Stimulated activated CD8-positive, alpha-beta memory T cell treated with anti-CD3 and anti-CD28 coated beads, Interleukin-4, amount 100 ng/mL, for 1 hour (primary cell): ENCODE measurements around the gene ABLIM2.

Experiments used
- DNase-seq, 2 donors: peaks; one replicate each; pipeline ENCODE4 v3.0.0-alpha.2; 2020; ENCODE audit warnings: low read depth in 2 of 2, low spot score in 1 of 2

The ABLIM2 gene

GRCh38 chr4:7967063-7967440 is 191.6 kb downstream of the ABLIM2 start:
- DNase-seq = no peak

GRCh38 chr4:7966281-7967062 is 192.1 kb downstream of the ABLIM2 start:
- DNase-seq = no peak

- DNase-seq = no peak
Measured at GRCh38 chr4:7964890-7965662, 193.5 kb downstream of the ABLIM2 start.

GRCh38 chr4:7964459-7964858 is 194.2 kb downstream of the ABLIM2 start:
- DNase-seq = no peak

DNA sequence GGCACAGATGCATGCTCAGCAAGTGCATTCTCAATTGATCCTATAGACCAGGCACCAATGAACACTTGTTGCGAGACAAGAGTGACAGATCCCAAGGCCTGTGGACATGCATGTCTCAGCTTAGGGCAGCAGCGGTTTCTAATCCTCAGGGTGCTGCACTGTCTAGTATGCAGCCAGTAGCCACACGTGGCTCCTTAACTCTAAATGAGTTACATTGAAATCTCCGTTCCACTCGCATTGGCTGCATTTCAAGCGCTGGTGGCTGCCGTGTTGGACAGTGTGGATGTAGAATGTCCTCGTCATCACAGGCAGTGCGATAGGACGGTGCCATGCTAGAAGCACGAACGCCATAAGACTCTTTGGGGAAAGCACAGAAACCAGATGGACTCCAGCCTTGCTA is 194.9 kb downstream of the ABLIM2 start:
- no peak for DNase-seq

- no peak for DNase-seq
Measured at GRCh38 chr4:7962609-7963508, 195.8 kb downstream of the ABLIM2 start.

DNA sequence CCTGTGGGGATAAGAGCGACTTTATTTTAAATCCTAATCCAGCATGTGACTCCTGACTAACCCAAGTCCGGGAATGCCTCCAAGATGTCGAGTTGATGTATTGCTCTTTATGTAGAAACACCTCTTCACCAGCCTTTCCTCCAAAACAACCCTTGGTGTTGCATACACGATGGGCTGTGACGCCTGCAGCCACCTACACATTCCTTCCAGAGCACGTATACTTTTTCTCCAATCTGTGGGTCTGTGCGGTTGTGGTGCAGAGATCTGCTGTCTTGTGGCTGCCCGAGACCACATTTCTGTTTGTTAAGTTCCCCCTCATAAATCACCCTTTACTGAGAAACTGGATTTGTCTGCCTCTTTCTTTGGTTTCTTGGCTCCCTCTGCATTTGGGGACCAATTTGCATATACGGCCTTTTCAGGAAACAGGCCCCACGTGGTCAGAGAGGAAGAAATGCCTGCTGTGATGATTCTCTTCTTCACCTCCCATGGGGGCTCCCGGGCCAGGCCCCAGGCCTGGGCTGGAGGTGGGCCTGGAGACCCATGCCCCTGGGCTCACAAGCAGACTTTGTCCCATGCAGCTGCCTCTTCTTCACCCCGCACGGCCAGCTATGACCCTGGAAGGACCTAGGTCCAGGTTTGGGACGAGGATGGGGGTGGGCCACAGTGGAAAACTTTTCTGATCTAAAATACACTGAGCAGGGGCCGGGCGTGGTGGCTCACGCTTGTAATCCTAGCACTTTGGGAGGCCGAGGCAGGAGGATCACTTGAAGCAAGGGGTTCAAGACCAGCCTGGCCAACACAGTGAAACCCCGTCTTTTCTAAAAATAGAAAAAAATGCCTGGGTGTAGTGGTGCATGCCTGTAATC is 197.6 kb downstream of the ABLIM2 start:
- DNase-seq = no peak

DNA sequence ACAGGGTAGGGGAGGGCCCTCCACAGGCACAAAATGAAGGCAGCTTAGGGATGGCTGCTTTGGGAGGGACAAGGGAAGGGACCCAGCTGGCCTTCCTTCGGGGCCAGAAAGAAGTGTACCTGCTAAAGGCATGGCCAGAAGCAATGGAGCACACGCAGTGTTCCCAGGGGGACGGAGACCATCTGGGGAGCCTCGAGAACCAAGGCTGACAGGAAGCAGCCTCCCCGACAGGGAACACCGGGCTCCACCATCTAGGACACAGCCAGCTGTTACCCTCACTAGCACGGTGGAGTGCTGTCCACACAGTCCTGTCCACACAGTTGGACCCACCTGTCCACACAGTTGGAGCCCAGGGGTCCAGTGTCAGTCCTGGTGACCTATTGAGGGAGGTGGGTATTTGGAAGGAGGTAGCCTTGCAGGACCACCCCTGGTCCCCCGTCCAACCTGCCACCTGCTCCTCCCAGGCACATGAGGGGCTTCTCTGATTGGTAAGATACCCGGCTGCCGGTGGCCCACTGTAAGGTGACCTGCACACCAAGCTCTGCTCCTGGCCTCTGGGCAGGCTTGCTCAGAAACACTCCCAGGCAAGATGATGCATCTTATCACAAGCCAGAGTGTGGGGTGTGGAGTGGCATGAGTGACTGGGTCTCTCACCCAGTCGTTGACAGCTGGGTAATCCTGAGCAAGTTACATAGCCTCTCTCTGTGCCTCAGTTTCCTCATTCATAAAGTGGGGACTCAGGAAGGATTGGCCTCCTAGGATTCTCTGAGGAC is 198.4 kb downstream of the ABLIM2 start:
- no peak for DNase-seq

DNA sequence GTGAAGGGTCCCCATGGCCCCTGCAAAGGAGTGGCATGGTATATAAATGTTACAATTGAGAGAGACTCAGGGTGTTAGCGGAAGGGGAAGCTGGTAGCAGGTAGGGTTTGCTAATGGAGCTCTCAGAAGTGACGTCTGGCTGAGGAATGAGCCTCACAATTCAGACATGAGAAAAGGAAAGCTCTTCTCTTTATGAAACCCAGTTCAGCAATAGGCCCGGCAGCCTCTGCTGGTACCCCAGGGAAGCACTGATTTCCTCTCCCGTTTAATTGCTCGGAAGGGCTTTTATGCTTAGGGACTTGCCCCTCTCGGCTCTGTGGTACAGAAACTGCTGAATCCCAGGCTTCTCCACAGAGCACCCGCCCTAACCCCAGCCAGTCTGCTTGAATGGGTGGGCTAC is 199.5 kb downstream of the ABLIM2 start:
- no peak for DNase-seq

DNA sequence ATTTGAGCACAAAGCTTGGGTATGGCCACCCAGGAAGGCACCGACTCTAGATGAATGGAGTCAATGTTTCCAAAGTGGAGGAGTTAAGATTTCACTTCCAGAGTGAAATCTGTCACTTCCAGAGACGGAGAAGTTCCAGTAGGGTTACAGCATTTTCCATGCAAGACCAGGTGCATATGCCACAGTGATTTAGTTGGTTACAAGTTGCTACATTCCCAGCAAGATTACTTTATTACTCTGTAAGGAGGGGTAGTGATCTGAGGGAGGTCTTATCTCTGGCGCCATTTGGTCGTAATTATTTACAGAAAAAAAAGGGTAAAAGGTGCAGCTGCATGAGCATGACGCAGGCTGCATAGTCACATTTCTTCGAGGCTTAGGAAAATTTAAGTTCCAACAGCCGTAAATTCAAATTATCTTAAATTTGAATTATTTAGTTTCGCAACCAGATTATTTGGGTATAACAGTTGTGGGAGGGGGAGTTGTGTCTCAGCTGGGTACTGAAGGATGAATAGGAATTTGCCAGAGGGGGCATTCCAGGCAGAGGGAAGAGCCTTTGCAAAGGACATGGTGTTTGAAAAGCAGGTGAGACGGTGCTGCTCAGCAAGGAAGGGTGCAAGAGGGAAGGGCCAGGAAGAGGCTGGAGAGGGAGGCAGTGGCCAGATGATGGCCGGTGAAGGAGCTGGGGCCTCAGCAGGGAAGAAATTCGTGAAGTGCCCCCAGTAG is 201.5 kb downstream of the ABLIM2 start:
- no peak for DNase-seq

GRCh38 chr4:7956270-7956808 is 202.3 kb downstream of the ABLIM2 start:
- no peak for DNase-seq

DNA sequence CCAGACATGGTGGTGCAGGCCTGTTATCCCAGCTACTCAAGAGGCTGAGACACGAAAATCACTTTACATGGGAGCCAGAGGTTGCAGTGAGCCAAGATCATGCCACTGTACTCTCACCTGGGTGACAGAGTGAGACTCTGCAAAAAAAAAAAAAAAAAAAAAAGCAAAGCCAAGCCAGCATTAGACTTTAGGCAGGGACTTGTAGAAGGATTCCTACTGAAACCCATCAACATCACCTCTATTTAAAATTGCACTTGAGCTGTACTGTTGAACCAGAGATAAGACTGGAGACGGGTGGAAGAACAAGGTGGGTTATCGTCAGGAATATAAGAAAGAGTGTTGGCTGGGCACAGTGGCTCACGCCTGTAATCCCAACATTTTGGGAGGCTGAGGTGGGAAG is 203.2 kb downstream of the ABLIM2 start:
- DNase-seq = no peak

GRCh38 chr4:7952615-7953014 is 206.0 kb downstream of the ABLIM2 start:
- no peak for DNase-seq

DNA sequence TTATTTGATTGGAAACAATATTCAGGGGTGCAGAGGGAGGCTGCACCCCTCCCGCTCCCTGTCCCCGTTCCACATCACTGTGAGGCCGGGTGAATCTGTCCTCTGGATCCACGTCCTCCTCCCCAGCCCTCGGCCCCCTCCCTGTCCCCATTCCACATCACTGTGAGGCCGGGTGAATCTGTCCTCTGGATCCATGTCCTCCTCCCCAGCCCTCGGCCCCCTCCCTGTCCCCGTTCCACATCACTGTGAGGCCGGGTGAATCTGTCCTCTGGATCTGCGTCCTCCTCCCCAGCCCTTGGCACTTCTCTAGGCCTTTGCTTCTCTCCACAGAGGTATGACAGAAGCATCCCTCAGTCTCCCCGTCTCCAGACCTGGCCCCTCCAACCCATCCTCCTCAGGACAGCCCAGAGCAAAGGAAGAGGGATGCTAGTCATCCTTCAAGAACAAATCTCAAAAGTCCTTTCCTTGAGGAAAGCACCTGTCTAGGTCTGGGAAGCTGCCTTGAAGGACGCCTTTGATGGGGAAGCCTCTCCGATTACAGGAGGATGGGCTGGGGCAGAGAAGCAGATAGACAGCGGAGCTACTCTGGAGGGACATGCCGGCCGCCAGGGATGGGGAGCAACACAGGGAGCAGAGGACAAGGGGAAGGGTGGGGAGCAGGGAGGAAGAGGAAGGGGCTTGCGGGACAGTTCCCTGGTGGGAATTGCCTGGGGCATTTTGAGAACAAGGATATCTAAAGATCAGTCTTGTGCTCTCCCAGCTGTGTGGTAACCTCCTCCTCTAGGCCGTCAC is 208.1 kb downstream of the ABLIM2 start:
- no peak for DNase-seq

DNA sequence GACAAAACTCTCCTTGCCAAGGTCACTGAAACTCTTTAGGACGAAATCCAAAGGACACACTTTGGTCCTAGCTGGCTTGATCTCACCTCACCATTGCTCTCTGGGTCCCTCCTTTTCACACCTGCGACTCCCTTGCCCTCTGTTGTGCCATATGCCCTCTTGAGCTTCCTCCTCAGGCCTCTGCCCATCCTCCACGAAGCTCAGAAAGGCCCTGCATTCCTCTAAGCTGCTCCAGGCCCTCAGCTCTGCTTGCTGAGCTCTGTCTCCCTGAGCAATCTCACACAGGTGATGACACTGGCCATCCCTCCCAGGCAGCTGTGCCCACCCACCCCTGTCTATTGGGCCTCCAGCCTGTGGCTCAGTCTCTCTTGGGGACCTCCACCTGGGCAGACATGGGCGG is 208.9 kb downstream of the ABLIM2 start:
- DNase-seq = no peak

DNA sequence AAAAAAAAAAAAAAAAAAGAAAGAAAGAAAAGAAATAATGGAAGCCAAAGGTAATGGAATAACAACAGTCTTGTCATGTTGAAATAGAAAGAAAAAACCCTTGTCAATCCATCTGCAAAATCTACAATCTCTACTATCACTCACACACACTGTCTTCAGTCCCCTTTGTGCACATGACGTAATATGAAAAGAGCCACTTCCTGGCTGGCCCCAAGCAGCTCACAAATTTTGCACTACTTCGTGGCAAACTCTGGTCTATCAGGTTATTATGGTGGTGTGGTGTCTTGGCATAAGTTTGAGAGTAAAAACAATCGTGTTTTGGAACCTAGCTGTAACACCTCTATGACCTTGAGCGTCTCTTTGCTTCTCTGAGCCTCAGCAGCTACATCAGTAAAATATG is 210.7 kb downstream of the ABLIM2 start:
- DNase-seq = no peak

DNA sequence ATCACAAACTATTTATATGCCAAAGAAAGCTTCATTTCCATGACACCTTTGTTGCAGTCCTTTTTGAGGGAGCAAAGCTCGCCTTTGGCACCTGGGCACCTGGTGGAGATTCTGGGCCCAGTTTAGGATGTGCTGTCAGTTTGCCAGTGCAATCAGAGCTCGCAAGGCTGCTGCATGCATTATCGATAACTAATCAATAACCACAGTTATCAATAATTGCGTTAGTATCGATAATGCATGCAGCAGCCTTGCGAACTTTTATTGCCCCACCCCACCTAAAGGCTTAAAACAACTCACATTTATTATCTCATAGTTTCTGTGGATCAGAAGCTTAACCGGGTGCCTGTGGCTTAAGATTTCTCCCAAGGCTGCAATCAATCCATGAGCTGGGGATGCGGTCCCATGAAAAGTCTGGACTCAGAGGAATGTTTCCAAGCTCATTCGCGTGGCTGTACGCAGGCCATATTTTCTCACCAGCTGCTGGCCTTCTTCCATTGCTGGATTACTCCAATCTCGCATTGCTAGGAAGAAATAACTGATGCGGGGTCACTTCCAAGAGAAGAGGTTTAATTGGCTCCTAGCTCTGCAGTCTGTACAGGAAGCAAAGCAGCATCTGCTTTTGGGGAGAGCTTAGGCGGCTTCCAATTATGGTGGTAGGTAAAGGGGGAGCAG is 212.8 kb downstream of the ABLIM2 start:
- DNase-seq = no peak
